ENCODE results near the gene AUNIP.

The AUNIP gene

GRCh38 chr1:25790472-25790871 is 68.8 kb downstream of the AUNIP start:
- no peak overlapping the region for H3K4me3 ChIP-seq (ENCODE audit: low read depth, low read length)
- TF ChIP-seq POLR2A (IDR thresholded peaks at IDR 0.05; ENCODE audit: extremely low read depth, insufficient read length) (no peak), CTCF (IDR thresholded peaks at IDR 0.05; ENCODE audit: low read depth, low read length) (no peak), MYC (IDR thresholded peaks at IDR 0.05; ENCODE audit: low read depth, low read length) (no peak), MAX (IDR thresholded peaks at IDR 0.05; ENCODE audit: low read depth, low read length) (no peak)
- DNase-seq (ENCODE audit: low read depth) = no peak

- DNase-seq (ENCODE audit: low read depth) = no peak
- no peak overlapping the region for H3K4me3 ChIP-seq (ENCODE audit: low read depth, low read length)
- TF ChIP-seq POLR2A (IDR thresholded peaks at IDR 0.05; ENCODE audit: extremely low read depth, insufficient read length) (no peak), CTCF (IDR thresholded peaks at IDR 0.05; ENCODE audit: low read depth, low read length) (no peak), MYC (IDR thresholded peaks at IDR 0.05; ENCODE audit: low read depth, low read length) (no peak), MAX (IDR thresholded peaks at IDR 0.05; ENCODE audit: low read depth, low read length) (no peak)
Observed at GRCh38 chr1:25787760-25788166, 71.5 kb downstream of the AUNIP start.

DNA sequence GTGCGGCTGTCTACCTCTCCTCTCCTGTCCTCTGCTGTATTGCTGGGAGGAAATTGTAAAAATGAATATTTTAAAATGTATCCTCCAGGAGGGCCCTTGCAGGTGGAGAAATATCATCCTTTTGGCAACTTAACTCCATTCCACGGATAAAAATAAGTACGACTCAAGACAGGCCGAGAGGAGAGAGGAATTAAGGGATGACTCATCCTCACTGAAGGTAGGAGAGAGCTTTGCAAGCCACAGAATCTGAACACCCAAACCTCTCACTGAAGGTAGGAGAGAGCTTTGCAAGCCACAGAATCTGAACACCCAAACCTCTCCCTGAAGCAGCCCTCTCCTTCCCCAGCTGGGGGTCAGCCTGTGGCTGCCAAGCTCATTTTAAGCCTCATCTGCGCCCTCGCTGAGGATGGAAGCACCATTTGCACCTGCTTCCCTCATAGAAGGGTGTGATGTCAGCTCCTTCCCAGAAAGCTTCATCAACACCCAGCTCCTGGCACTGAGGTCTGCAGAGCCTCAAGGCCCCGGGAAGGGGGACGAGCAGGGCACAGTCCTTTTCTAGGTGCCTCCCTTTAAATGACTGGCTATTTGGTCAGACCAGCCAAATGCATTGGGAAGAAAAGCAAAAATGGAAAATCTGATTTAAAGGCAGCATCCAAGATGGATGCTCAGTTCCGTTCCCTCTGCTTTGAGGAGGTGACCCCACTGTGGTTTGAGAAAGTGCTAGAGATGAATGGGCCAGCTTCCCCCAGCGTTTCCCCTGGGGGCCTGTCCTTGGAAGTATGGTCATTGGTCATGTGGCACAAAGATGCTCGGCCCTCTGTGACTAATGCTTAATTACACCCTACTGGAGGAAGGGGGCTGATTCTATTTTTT is 72.1 kb downstream of the AUNIP start:
- no peak overlapping the region for H3K4me3 ChIP-seq (ENCODE audit: low read depth, low read length)
- no peak for DNase-seq (ENCODE audit: low read depth)
- no peak for TF ChIP-seq CTCF (IDR thresholded peaks at IDR 0.05; ENCODE audit: low read depth, low read length)
- no peak for TF ChIP-seq MYC (IDR thresholded peaks at IDR 0.05; ENCODE audit: low read depth, low read length)
- no peak for TF ChIP-seq POLR2A (IDR thresholded peaks at IDR 0.05; ENCODE audit: extremely low read depth, insufficient read length)
- TF ChIP-seq MAX (IDR thresholded peaks at IDR 0.05; ENCODE audit: low read depth, low read length) = no peak

- no peak for DNase-seq (ENCODE audit: low read depth)
- TF ChIP-seq POLR2A (IDR thresholded peaks at IDR 0.05; ENCODE audit: extremely low read depth, insufficient read length) = no peak
- no peak for TF ChIP-seq MYC (IDR thresholded peaks at IDR 0.05; ENCODE audit: low read depth, low read length)
- no peak for TF ChIP-seq MAX (IDR thresholded peaks at IDR 0.05; ENCODE audit: low read depth, low read length)
- TF ChIP-seq CTCF (IDR thresholded peaks at IDR 0.05; ENCODE audit: low read depth, low read length) = no peak
- no peak overlapping the region for H3K4me3 ChIP-seq (ENCODE audit: low read depth, low read length)
Observed at GRCh38 chr1:25785333-25786067, 73.8 kb downstream of the AUNIP start.

DNA sequence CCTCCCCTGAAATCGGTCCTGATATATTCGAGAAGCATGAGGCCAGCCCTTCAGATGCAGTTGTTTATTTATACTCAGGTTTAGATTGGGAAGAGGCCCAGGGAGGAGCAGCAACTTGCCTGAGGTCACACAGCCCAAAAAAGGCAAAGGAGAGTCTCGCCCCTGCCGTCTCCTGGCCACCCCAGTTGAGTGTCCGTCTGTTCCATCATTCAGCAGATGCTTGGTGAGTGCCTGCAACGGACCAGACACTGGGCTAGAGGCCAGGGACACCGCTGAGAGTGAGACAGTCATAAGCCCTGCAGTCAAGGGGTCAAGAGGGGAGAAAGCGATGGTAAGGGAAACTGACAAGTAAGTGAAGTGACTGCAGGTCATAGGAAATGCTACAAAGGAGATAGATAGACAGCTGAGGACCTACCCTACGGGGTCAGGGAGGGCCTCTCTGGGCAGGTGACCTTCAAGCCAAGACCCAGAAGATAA is 74.6 kb downstream of the AUNIP start:
- no peak for DNase-seq (ENCODE audit: low read depth)
- TF ChIP-seq POLR2A (IDR thresholded peaks at IDR 0.05; ENCODE audit: extremely low read depth, insufficient read length) (no peak), MAX (IDR thresholded peaks at IDR 0.05; ENCODE audit: low read depth, low read length) (no peak), MYC (IDR thresholded peaks at IDR 0.05; ENCODE audit: low read depth, low read length) (no peak), CTCF (IDR thresholded peaks at IDR 0.05; ENCODE audit: low read depth, low read length) (no peak)

More for the DNA sequence above, 74.6 kb downstream of the AUNIP start:
- H3K4me3 ChIP-seq (ENCODE audit: low read depth, low read length) = no peak overlapping the region
